Omental fat pad (tissue), 4 donors: Measurements from ENCODE around the gene RAI1. TPM values are rescaled to one million over a fixed set of nuclear protein-coding genes. Genes with fewer than 3 reads are reported as not detected.

Experiments used
- ATAC-seq: fragments of 150-250 bp; one replicate; pipeline ENCODE4 v1.9.1; 2016; ENCODE audit warnings: mild to moderate bottlenecking, moderate library complexity; ENCODE audit not compliant: low FRiP score
- DNase-seq: peaks from one replicate; pipeline ENCODE4 v3.0.0-alpha.2; 2019; ENCODE audit warnings: low spot score
- total RNA-seq, 4 donors: library from RNA; depleted of rRNA; stranded (reverse); fragments of >200 nt; gene quantifications; one replicate each; pipeline ENCODE4 v1.1.0, GENCODE V29; 2016
- TF ChIP-seq, protein P1 (sequence below), 3 donors: fragments of 450-650 bp; IDR thresholded peaks; one replicate each; pipeline ENCODE4 v1.5.1; 2016 to 2017; ENCODE audit warnings: antibody characterized with exemption in 3 of 3, mild to moderate bottlenecking in 3 of 3, moderate library complexity in 2 of 3

RAI1 gene
- total RNA-seq, 4 donors from 2014 or later: 6.7 to 30.6 (median 8.5) TPM

DNA sequence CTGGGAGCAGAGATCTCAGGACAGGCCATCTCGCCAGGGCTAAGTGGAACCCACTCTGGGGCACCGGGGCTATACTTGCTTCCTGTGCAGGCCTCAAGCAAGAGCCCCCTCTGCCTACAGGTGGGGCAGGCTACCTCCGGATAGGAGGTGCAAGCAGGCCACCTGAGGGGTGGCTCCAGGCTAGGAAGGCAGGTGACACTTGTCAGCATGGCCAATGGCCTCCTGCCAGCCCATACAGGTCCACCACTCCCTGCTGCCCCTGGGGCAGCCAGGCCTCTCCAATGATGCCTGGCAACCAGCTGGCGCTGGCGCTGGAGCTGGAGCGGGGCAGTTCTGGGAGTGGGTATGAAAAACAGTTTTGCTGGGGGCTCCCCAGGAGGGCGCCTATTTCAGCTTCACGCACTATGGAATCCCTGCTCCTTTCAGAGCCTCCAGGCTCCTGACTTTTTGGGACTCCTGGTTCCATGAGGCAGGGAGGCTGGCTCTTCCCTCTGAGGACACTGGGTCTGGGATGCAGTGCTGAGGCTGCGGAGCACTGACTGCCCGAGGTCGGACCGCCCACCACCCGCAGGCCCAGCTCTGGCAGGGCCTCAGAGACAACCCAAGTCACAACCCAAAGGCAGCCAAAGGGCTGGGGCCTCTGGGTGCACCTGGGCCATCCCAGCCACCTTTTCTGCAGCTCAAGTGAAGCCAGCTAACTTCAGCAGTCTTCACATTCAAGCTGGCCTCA is 164.0 kb downstream of the RAI1 start:
- no peak for ATAC-seq
- no peak for DNase-seq
- TF ChIP-seq, protein P1, sequence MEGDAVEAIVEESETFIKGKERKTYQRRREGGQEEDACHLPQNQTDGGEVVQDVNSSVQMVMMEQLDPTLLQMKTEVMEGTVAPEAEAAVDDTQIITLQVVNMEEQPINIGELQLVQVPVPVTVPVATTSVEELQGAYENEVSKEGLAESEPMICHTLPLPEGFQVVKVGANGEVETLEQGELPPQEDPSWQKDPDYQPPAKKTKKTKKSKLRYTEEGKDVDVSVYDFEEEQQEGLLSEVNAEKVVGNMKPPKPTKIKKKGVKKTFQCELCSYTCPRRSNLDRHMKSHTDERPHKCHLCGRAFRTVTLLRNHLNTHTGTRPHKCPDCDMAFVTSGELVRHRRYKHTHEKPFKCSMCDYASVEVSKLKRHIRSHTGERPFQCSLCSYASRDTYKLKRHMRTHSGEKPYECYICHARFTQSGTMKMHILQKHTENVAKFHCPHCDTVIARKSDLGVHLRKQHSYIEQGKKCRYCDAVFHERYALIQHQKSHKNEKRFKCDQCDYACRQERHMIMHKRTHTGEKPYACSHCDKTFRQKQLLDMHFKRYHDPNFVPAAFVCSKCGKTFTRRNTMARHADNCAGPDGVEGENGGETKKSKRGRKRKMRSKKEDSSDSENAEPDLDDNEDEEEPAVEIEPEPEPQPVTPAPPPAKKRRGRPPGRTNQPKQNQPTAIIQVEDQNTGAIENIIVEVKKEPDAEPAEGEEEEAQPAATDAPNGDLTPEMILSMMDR (IDR thresholded peaks at IDR 0.05): no peak

DNA sequence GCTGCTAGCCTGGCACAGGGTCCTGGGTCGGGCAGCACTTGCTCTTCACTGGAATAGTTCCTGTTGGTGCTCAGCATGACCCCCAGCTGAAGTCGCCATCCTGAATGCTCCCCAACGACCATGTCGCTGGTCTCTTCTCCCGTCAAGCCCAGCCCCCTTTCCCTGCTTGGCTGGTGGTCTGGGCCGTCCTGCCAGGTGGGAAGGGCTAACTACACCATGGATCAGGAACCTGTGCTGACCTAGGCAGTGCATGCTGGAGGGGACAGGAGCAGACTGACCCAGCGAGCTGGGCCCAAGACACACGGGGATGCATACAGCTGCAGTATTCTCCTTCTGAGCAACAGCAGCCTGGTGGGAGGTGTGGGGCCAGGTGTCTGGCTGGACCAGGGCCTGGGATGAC is 164.7 kb downstream of the RAI1 start:
- TF ChIP-seq, protein P1 (IDR thresholded peaks at IDR 0.05): no peak
- ATAC-seq (no peak), DNase-seq (no peak)

DNA sequence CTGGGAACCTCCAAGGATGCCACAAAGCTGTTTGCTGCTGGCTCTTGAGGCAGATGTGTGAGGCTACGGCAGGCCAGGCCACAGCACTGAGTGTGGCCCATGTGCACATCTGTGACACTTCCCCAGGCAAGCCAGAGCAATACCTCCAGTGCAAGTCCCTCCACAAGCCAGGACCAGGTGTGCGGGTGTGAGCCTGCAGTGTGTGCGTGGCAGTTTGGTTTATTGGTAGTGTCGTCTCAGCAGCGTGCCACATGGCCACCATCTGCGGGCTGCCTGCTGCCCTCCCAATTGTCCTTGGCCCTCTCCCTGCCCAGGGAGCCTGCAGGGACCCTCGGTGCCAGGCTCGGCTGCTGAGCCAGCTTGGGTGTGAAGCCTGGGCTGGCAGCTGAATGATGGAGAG is 165.4 kb downstream of the RAI1 start:
- TF ChIP-seq, protein P1 (IDR thresholded peaks at IDR 0.05): no peak
- ATAC-seq: no peak
- DNase-seq: no peak

DNA sequence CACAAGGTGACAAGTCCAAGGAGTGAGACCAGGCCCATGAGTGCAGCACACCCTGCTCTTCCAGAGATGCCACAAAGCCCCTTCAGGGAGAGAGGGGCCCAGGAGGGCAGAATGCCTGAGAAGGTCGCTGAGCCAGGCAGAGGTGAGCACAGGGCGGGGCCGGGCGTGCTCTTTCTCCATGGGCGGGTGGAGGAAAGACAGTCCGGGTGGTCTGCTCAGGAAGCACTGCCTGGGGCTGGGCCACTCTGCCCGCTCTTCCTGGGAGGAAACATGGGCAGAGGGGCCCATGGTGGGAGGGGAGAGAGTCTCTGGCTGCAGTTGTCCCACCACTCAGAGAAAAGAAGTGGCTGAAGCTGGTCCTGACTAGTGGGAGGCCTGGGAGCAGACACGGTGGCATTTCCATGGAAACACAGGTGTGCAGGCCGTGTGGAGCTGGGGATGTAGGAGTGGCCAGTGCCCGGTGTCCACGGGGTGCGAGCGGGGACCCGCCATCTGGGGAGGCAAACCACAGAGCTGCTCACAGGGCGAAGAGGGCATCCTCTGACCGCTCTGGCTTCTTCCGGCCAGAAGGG is 165.9 kb downstream of the RAI1 start:
- DNase-seq (no peak), ATAC-seq (no peak)
- TF ChIP-seq, protein P1 (IDR thresholded peaks at IDR 0.05): no peak

DNA sequence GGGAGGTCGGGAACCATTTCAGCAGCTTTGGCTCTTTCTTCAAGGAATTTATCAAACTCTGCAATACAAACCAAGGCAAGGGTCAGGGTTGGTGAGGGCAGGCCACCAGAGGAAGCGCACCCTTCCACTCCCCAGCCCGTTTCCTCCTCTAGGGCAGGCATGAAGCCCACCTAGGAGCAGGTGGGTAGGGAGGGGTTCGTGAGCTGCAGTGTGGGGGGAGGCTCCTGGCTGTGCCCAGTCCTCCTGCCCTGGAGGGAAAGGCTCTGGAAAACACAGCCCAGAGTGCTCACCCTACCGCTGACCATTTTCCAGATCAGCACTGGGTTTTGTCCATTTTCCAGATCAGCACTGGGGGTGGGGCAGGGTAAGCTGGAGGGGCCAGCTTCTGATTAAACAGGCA is 166.5 kb downstream of the RAI1 start:
- ATAC-seq (no peak), DNase-seq (no peak)
- TF ChIP-seq, protein P1 (IDR thresholded peaks at IDR 0.05): no peak

DNA sequence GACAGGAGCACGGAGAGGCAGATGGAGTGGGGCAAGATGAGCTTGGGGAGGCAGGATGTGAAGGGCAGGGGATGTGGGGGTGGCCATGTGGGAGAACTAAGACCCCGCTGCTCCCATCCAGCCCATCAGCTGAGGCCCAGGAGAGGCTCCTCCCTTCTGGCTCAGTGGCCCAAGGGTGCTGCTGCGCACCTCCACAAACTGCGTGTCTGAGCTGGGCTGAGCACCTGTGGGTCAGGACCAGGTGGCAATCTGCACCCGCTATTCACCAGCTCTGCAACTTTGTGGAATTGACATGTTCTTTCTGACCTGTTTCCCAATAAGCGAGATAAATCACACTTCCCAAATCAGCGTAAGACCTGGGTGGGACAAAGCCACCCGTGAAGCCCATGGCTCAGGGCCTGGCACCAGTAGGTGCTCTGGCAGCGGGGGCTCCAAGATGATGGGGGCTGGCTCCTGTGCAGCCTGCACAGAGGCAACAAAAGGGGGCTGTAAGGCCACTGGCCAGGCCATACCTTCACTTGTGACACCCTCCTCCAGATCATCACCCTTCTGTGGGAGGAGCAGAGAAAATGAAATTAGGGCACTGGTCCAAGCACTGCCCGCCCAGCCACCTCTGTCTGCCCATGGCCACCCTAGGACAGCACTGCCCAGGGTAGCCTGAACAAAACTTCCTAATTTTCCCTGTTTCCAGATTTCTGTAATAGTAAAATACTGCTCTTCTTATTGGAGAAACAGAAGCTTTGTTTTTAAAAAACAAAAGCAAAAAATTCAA is 167.2 kb downstream of the RAI1 start:
- ATAC-seq (no peak), DNase-seq (no peak)
- TF ChIP-seq, protein P1 (IDR thresholded peaks at IDR 0.05): no peak
